CD8-positive, alpha-beta memory T cell (primary cell): ENCODE measurements around the gene FAM124B. TPM values are rescaled to one million over a fixed set of nuclear protein-coding genes. Genes with fewer than 3 reads are reported as not detected.
"Not testable (repeated sequence)": the region's sequence is repeated elsewhere in the genome, so short reads cannot be mapped to it uniquely, and the experiment has no call there.

ENCODE experiments used
- CTCF ChIA-PET: fragments of 350-600 bp; sonication (Branson Sonifier 250); formaldehyde crosslinking; loops from one replicate; lab custom pipeline; 2021; ENCODE audit warnings: antibody characterized with exemption; lab: Charles Lee
- POLR2A ChIA-PET: fragments of 350-600 bp; sonication (Branson Sonifier 250); formaldehyde crosslinking; loops from one replicate; lab custom pipeline; 2021; ENCODE audit warnings: antibody characterized with exemption; lab: Charles Lee
- DNase-seq, 5 donors: peaks; one replicate each; pipeline versions ENCODE4 v3.0.0 to v3.0.0-alpha.2; 2020 to 2022; ENCODE audit warnings: mixed read lengths in 1 of 5
- H3K27ac ChIP-seq: one replicate; pipeline ENCODE4 v1.7.0; 2013; ENCODE audit warnings: low read depth, mild to moderate bottlenecking, low read length, moderate library complexity
- H3K27me3 ChIP-seq: 2 replicates; pipeline ENCODE4 v1.7.0; 2013; ENCODE audit warnings: low read length, mild to moderate bottlenecking; ENCODE audit not compliant: insufficient read depth, poor library complexity, severe bottlenecking
- H3K36me3 ChIP-seq: 2 replicates; pipeline ENCODE4 v1.7.0; 2013; ENCODE audit warnings: mild to moderate bottlenecking, low read length, moderate library complexity; ENCODE audit not compliant: insufficient read depth
- H3K4me1 ChIP-seq: 2 replicates; pipeline ENCODE4 v1.7.0; 2013; ENCODE audit warnings: mild to moderate bottlenecking, low read length, moderate library complexity; ENCODE audit not compliant: insufficient read depth
- H3K4me3 ChIP-seq: 2 replicates; pipeline ENCODE4 v1.7.0; 2013; ENCODE audit warnings: mild to moderate bottlenecking, low read length
- H3K9me3 ChIP-seq: 2 replicates; pipeline ENCODE4 v1.7.0; 2013; ENCODE audit warnings: mild to moderate bottlenecking, low read length
- H3K27ac Mint-ChIP-seq, 8 donors: one replicate each; pipeline ENCODE4 v1.8.0; 2020 to 2021; ENCODE audit warnings: mixed read lengths in 8 of 8, mild to moderate bottlenecking in 6 of 8, inconsistent platforms in 3 of 8, moderate library complexity in 3 of 8
- H3K27me3 Mint-ChIP-seq, 2 donors: one replicate each; pipeline ENCODE4 v1.8.0; 2020 to 2021; ENCODE audit warnings: mixed read lengths in 2 of 2, mild to moderate bottlenecking in 1 of 2, moderate library complexity in 1 of 2
- H3K36me3 Mint-ChIP-seq, 3 donors: one replicate each; pipeline ENCODE4 v1.8.0; 2020 to 2021; ENCODE audit warnings: mixed read lengths in 3 of 3, inconsistent platforms in 1 of 3, mild to moderate bottlenecking in 1 of 3
- H3K4me1 Mint-ChIP-seq, 3 donors: one replicate each; pipeline ENCODE4 v1.8.0; 2020 to 2021; ENCODE audit warnings: mixed read lengths in 3 of 3, inconsistent platforms in 1 of 3, mild to moderate bottlenecking in 1 of 3
- H3K4me3 Mint-ChIP-seq, 7 donors: one replicate each; pipeline ENCODE4 v1.8.0; 2020 to 2021; ENCODE audit warnings: mixed read lengths in 7 of 7, mild to moderate bottlenecking in 6 of 7, moderate library complexity in 4 of 7, inconsistent platforms in 2 of 7
- H3K9me3 Mint-ChIP-seq, 5 donors: one replicate each; pipeline ENCODE4 v1.8.0; 2020 to 2022; ENCODE audit warnings: mixed read lengths in 5 of 5, mild to moderate bottlenecking in 3 of 5, moderate library complexity in 2 of 5, inconsistent platforms in 1 of 5
- polyA plus RNA-seq: library from polyadenylated mRNA; unstranded; fragments of 300-500 nt; fragmentation: Illumina TruSeq; gene quantifications from one replicate; pipeline ENCODE4 v1.2.3, GENCODE V29; 2021
- total RNA-seq, 2 experiments: library from RNA; stranded (reverse); gene quantifications; one replicate each; pipeline ENCODE4 v1.2.3, GENCODE V29; 2021

Gene FAM124B
- total and polyA plus RNA-seq, 3 experiments from 2014 or later = not detected

DNA sequence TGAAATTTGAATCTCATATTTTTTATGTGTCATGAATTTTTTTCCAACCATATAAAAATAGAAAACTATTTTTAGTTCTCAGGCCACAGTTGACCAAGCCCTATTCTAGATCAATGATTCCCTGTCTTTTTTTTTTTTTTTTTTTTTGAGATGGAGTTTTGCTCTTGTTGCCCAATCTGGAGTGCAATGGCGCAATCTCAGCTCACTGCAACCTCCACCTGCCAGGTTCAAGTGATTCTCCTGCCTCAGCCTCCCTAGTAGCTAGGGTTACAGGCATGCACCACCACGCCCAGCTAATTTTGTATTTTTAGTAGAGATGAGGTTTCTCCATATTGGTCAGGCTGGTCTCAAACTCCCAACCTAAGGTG, 19.6 kb downstream of the FAM124B start:
- H3K4me3 ChIP-seq, H3K4me3 Mint-ChIP-seq, H3K36me3 Mint-ChIP-seq, H3K27ac Mint-ChIP-seq, H3K9me3 ChIP-seq, DNase-seq, H3K36me3 ChIP-seq, H3K4me1 Mint-ChIP-seq, POLR2A ChIA-PET, H3K9me3 Mint-ChIP-seq, H3K4me1 ChIP-seq, H3K27ac ChIP-seq, H3K27me3 ChIP-seq: not testable (repeated sequence)
- CTCF ChIA-PET = interaction anchor here (1.7 kb wide), 1 partner anchor 13 kb away, joined by 6 read pairs; no protein-coding TSS in a partner anchor
- H3K27me3 Mint-ChIP-seq = peaks cover 5 to 11% of the 10 kb centered on the region in 2 donors

GRCh38 chr2:224381521-224382279, 20.2 kb downstream of the FAM124B start:
- no peak overlapping the region for H3K4me3 Mint-ChIP-seq
- ChIA-PET POLR2A (no interaction called here), CTCF (interaction anchor here (1.7 kb wide), 1 partner anchor 12 kb away, joined by 6 read pairs; no protein-coding TSS in a partner anchor)
- no peaks in the 10 kb centered on the region for H3K9me3 Mint-ChIP-seq
- Histone ChIP-seq H3K27ac (no peak overlapping the region), H3K4me3 (no peak overlapping the region), H3K36me3 (no peaks in the 10 kb centered on the region), H3K4me1 (no peaks in the 10 kb centered on the region), H3K9me3 (no peaks in the 10 kb centered on the region), H3K27me3 (no peaks in the 10 kb centered on the region)
- peaks cover 0 to 6% (median 0%) of the 10 kb centered on the region in 3 donors for H3K4me1 Mint-ChIP-seq
- DNase-seq = no peak
- H3K27ac Mint-ChIP-seq = no peak overlapping the region
- H3K36me3 Mint-ChIP-seq = no peaks in the 10 kb centered on the region
- H3K27me3 Mint-ChIP-seq = peaks cover 5 to 8% of the 10 kb centered on the region in 2 donors

DNA sequence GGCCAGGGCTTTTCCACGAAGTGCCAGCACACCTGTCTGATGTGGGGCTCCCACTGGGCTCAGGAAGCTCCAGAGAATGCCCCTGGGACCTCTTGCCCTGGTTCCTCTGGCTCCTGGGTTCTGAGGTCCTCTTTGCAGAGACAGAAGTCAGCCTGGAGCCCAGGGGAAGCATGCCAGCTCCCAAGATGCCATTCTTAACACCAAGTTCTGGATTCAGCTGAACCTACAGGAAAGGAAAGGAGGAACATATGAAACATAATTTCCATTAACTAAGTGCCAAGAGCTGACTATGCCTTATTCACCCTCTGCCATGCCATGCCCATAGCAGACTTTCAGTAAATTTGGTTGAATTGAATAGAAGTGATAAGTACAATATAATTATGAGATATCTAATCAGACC, 21.9 kb downstream of the FAM124B start:
- Histone ChIP-seq H3K27me3 (no peaks in the 10 kb centered on the region), H3K27ac (no peak overlapping the region), H3K4me1 (no peaks in the 10 kb centered on the region), H3K36me3 (no peaks in the 10 kb centered on the region), H3K9me3 (no peaks in the 10 kb centered on the region), H3K4me3 (no peak overlapping the region)
- ChIA-PET CTCF (interaction anchor here (1.5 kb wide), 1 partner anchor 10 kb away, joined by 3 read pairs; no protein-coding TSS in a partner anchor), POLR2A (no interaction called here)
- H3K9me3 Mint-ChIP-seq = no peaks in the 10 kb centered on the region
- peaks cover 0 to 6% (median 1%) of the 10 kb centered on the region in 3 donors for H3K4me1 Mint-ChIP-seq
- no peak for DNase-seq
- no peaks in the 10 kb centered on the region for H3K36me3 Mint-ChIP-seq
- peaks cover 5 to 8% of the 10 kb centered on the region in 2 donors for H3K27me3 Mint-ChIP-seq
- H3K4me3 Mint-ChIP-seq = no peak overlapping the region
- H3K27ac Mint-ChIP-seq = no peak overlapping the region

DNA sequence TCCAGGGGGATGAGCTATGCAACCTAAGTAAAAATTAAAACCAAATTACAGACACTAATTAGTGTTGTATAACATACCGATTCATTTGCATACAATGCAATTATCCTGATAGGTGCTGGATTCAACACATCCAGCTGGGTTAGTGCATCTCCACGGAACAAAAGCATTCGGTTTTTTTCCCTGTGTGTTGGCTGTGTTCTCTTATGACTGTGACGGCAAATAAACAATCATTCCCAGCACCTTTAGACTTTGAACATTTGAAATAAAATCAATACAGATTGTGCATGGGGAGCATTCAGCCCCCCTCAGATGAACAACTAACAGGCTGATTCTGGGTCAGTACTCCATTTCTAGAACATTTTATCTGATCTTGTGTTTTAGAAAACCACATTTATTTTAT, 22.7 kb downstream of the FAM124B start:
- CTCF ChIA-PET = interaction anchor here (1.5 kb wide), 1 partner anchor 10 kb away, joined by 3 read pairs; no protein-coding TSS in a partner anchor

DNA sequence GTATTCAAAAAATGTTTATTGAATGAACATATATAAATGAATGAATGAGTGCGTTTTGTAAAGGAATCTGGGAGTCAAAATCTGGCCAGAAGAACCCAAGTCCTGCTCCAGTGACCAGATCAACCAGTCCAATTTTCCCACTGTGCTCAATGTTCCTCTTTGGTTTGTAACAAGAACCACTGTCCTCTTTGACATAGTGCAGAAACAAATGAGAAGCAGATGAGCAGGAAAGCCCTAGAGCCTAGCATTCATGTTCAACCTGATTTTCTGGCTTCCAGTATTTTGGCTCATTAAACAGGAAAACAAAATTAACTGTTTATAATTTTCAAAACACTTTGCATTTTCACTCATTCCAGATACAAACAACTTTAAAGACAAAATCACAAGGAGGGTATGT, 23.2 kb downstream of the FAM124B start:
- H3K27me3 Mint-ChIP-seq = peaks cover 4 to 7% of the 10 kb centered on the region in 2 donors
- H3K27ac ChIP-seq = no peak overlapping the region
- no peak for DNase-seq
- no peaks in the 10 kb centered on the region for H3K36me3 ChIP-seq
- CTCF ChIA-PET = interaction anchor here (1.5 kb wide), 1 partner anchor 9 kb away, joined by 3 read pairs; no protein-coding TSS in a partner anchor
- no peaks in the 10 kb centered on the region for H3K9me3 ChIP-seq
- POLR2A ChIA-PET = no interaction called here
- H3K27me3 ChIP-seq = no peaks in the 10 kb centered on the region
- no peak overlapping the region for H3K27ac Mint-ChIP-seq
- no peak overlapping the region for H3K4me3 Mint-ChIP-seq
- H3K36me3 Mint-ChIP-seq = no peaks in the 10 kb centered on the region
- H3K4me1 ChIP-seq = no peaks in the 10 kb centered on the region
- peaks cover 0 to 6% (median 1%) of the 10 kb centered on the region in 3 donors for H3K4me1 Mint-ChIP-seq
- H3K4me3 ChIP-seq = no peak overlapping the region
- no peaks in the 10 kb centered on the region for H3K9me3 Mint-ChIP-seq

More for the DNA sequence above, 22.7 kb downstream of the FAM124B start:
- Histone ChIP-seq H3K9me3 (no peaks in the 10 kb centered on the region), H3K27ac (no peak overlapping the region), H3K4me3 (no peak overlapping the region), H3K36me3 (no peaks in the 10 kb centered on the region), H3K4me1 (no peaks in the 10 kb centered on the region), H3K27me3 (no peaks in the 10 kb centered on the region)
- H3K4me3 Mint-ChIP-seq = no peak overlapping the region
- POLR2A ChIA-PET = no interaction called here
- peaks cover 5 to 8% of the 10 kb centered on the region in 2 donors for H3K27me3 Mint-ChIP-seq
- H3K4me1 Mint-ChIP-seq = peaks cover 0 to 6% (median 1%) of the 10 kb centered on the region in 3 donors
- H3K9me3 Mint-ChIP-seq = no peaks in the 10 kb centered on the region
- no peaks in the 10 kb centered on the region for H3K36me3 Mint-ChIP-seq
- H3K27ac Mint-ChIP-seq = no peak overlapping the region
- no peak for DNase-seq

DNA sequence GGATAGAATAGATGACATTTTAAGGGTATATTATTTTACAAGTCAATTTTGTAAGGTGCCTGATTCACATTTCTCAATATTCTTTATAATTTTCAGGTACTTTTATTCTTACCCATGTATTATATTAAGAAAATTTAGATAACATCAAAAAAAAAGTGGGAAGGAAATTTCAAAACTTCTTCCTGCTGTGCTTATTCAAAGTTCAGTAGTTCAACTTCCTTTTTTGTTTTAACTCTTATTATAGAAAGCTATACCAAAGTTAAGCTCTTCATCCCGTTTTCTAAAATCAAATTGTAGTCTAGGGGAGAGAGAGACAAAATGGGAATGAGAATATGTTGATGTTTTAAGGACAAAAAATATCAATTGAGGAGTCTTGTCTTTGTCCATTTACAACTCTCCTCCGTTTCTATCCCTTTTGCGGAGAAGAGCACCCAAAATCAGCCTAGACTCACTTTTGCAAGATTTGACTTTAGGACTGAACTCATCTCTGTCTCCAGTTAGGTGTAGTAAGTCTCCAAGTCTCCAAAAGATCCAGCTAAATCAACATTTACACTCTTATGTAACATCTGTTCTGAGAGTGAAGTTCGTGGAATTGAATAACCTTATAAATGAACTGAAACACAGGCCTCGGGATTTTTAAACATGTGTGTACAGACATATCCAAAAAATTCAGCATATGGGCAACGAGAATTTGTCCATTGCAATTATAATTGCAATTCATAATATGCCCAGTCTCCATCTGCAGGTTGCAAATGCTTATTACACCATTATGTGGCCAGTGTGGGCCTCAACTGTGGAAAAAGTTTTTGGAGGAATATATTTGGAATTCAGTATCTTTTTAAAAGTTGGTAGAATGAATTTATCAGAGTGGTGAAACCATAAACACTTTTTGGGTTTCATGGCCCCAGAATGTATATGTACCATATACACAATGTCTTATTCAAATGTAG, 23.9 kb downstream of the FAM124B start:
- H3K4me3 ChIP-seq = no peak overlapping the region
- Mint-ChIP-seq H3K36me3 (no peaks in the 10 kb centered on the region), H3K27me3 (peaks cover 0 to 4% of the 10 kb centered on the region in 2 donors), H3K27ac (no peak overlapping the region), H3K9me3 (no peaks in the 10 kb centered on the region), H3K4me1 (peaks cover 0 to 6% (median 1%) of the 10 kb centered on the region in 3 donors), H3K4me3 (no peak overlapping the region)
- CTCF ChIA-PET = interaction anchor here (1.5 to 1.8 kb wide), 2 partner anchors 9 to 10 kb away, joined by 3 to 4 read pairs; no protein-coding TSS in a partner anchor
- no peaks in the 10 kb centered on the region for H3K27me3 ChIP-seq
- no peaks in the 10 kb centered on the region for H3K4me1 ChIP-seq
- H3K27ac ChIP-seq = no peak overlapping the region
- POLR2A ChIA-PET = no interaction called here
- H3K36me3 ChIP-seq = no peaks in the 10 kb centered on the region
- DNase-seq = no peak
- no peaks in the 10 kb centered on the region for H3K9me3 ChIP-seq

DNA sequence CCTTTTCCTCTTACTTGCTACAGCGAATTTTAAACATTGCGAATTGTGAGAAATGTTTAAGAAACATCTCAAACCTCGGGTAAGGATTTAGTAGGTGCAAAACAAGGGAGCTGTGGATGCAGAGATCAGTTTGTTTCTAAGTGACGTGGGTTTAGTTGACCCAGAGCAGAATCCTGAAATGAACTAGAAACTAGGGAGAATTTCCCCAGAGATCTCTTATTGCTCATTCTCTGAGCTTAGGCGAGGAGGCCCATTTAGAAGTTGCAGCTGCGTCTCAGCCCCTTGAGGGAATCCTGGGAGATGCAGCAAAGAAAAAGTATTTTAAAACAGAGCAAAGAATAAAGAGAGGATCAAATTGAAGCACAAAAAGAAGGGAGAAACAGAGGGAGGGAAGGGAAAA, 29.3 kb downstream of the FAM124B start:
- Mint-ChIP-seq H3K27me3 (peaks cover 6 to 16% of the 10 kb centered on the region in 2 donors), H3K4me3 (no peak overlapping the region), H3K4me1 (peaks cover 0 to 6% (median 3%) of the 10 kb centered on the region in 3 donors), H3K36me3 (no peaks in the 10 kb centered on the region), H3K9me3 (no peaks in the 10 kb centered on the region), H3K27ac (no peak overlapping the region)
- POLR2A ChIA-PET = no interaction called here
- DNase-seq = no peak
- Histone ChIP-seq H3K4me1 (no peaks in the 10 kb centered on the region), H3K27ac (no peak overlapping the region), H3K4me3 (no peak overlapping the region), H3K36me3 (no peaks in the 10 kb centered on the region), H3K27me3 (no peaks in the 10 kb centered on the region), H3K9me3 (no peaks in the 10 kb centered on the region)
- CTCF ChIA-PET = interaction anchor here (1.5 kb wide), 1 partner anchor 8 kb away, joined by 4 read pairs; no protein-coding TSS in a partner anchor
